NT2/D1 (cell line): Measurements from ENCODE around the gene RPN1.
"Not testable (repeated sequence)": the region's sequence is repeated elsewhere in the genome, so short reads cannot be mapped to it uniquely, and the experiment has no call there.

Experiments
- SUZ12 ChIP-seq: IDR thresholded peaks from 2 replicates; pipeline ENCODE4 v1.6.1; 2011; ENCODE audit not compliant: insufficient read length, insufficient read depth; ENCODE audit errors: extremely low read depth
- ZNF274 ChIP-seq: IDR thresholded peaks from 2 replicates; pipeline ENCODE4 v1.6.1; 2011; ENCODE audit warnings: mild to moderate bottlenecking, low read depth, low read length

- TF ChIP-seq ZNF274, SUZ12: not testable (repeated sequence)
Observed at GRCh38 chr3:128586932-128587331, 63.7 kb downstream of the RPN1 start.
